GM12878 (cell line): ENCODE measurements around the gene MICA. TPM values are rescaled to one million over a fixed set of nuclear protein-coding genes. Genes with fewer than 3 reads are reported as not detected.

Experiments
- ATAC-seq: fragments of 200-7000 bp; cut with Tn5 transposase; 3 replicates; pipeline ENCODE4 v1.9.1; 2020; ENCODE audit warnings: mild to moderate bottlenecking, moderate library complexity
- BruUV-seq: library from RNA; stranded (reverse); fragments of 400-500 nt; replicated peaks from 2 replicates; lab custom pipeline; 2021; lab: Mats Ljungman, UMichigan
- CTCF ChIA-PET: fragments of 300-600 bp; sonication (Branson Sonifier 250); formaldehyde crosslinking; extraction: SDS; loops from one replicate; lab custom pipeline; 2021; ENCODE audit warnings: inconsistent platforms; lab: Yijun Ruan, JAX
- POLR2A ChIA-PET: fragments of 350-600 bp; formaldehyde crosslinking; extraction: SDS; loops from one replicate; lab custom pipeline; 2021; ENCODE audit warnings: inconsistent platforms; lab: Charles Lee
- RAD21 ChIA-PET: fragments of 300-600 bp; sonication (Branson Sonifier 250); formaldehyde crosslinking; loops from one replicate; lab custom pipeline; 2023; ENCODE audit warnings: antibody characterized with exemption; ENCODE audit not compliant: unreplicated experiment; lab: Charles Lee
- SMC1A ChIA-PET: fragments of 300-600 bp; sonication (Branson Sonifier 250); formaldehyde crosslinking; loops from one replicate; lab custom pipeline; 2023; ENCODE audit not compliant: unreplicated experiment, uncharacterized antibody; lab: Charles Lee
- DNase-seq: peaks from one replicate; pipeline ENCODE4 v3.0.0-alpha.2; 2011; ENCODE audit warnings: low read depth, low spot score
- FAIRE-seq: peaks from 3 replicates; lab custom pipeline; 2011; peaks lifted over from hg19 to GRCh38; lab: Jason Lieb, UNC
- H2AFZ ChIP-seq: 2 replicates; pipeline ENCODE4 v1.6.0; 2011; ENCODE audit warnings: low read depth, low read length, control low read depth; ENCODE audit not compliant: control insufficient read depth
- H3K27ac ChIP-seq: 2 replicates; pipeline ENCODE4 v1.5.1; 2011; ENCODE audit warnings: control low read depth; ENCODE audit not compliant: control insufficient read depth, insufficient read depth
- H3K27me3 ChIP-seq, 2 experiments: replicated peaks in 1 of 2; 2 replicates each; pipeline versions ENCODE4 v1.6.0 to v1.6.1; 2011; ENCODE audit warnings: low read length in 1 of 2; ENCODE audit not compliant: control insufficient read depth in 2 of 2, insufficient read depth in 2 of 2
- H3K36me3 ChIP-seq, 2 experiments: 2 replicates each; pipeline ENCODE4 v1.5.1; 2011; ENCODE audit warnings: low read length in 1 of 2; ENCODE audit not compliant: control insufficient read depth in 2 of 2, insufficient read depth in 2 of 2
- H3K4me1 ChIP-seq: 2 replicates; pipeline ENCODE4 v1.6.1; 2011; ENCODE audit warnings: mild to moderate bottlenecking, low read length, moderate library complexity, mixed read lengths; ENCODE audit not compliant: control insufficient read depth, insufficient read depth
- H3K4me2 ChIP-seq: 2 replicates; pipeline ENCODE4 v1.6.0; 2011; ENCODE audit warnings: control low read depth; ENCODE audit not compliant: control insufficient read depth, insufficient read depth
- H3K4me3 ChIP-seq: fragments of 200-600 bp; sonication (generic); 2 replicates; pipeline ENCODE4 v1.5.1; 2016
- H3K79me2 ChIP-seq: 2 replicates; pipeline ENCODE4 v1.6.0; 2011; ENCODE audit warnings: low read length; ENCODE audit not compliant: control insufficient read depth, insufficient read depth
- H3K9ac ChIP-seq: 2 replicates; pipeline ENCODE4 v1.8.0; 2011; ENCODE audit warnings: low read length, control low read depth, mixed read lengths; ENCODE audit not compliant: control insufficient read depth, insufficient read depth
- H3K9me3 ChIP-seq: replicated peaks from 3 replicates; pipeline ENCODE4 v1.5.1; 2011; ENCODE audit warnings: mild to moderate bottlenecking, low read length; ENCODE audit not compliant: control insufficient read depth, insufficient read depth
- H4K20me1 ChIP-seq: 2 replicates; pipeline ENCODE4 v1.6.0; 2011; ENCODE audit not compliant: control insufficient read depth, insufficient read depth
- EED ChIP-seq: sonication (generic); IDR thresholded peaks from 2 replicates; pipeline ENCODE4 v1.6.1; 2016; ENCODE audit warnings: antibody characterized with exemption, low read depth
- FOXK2 ChIP-seq: fragments of 450-650 bp; IDR thresholded peaks from 2 replicates; pipeline ENCODE4 v1.6.1; 2017; ENCODE audit warnings: mild to moderate bottlenecking, moderate library complexity
- IKZF1 ChIP-seq: fragments of 450-650 bp; conservative IDR thresholded peaks from 2 replicates; pipeline ENCODE4 v1.6.1; 2017; ENCODE audit warnings: antibody characterized with exemption, mild to moderate bottlenecking
- IRF4 ChIP-seq: IDR thresholded peaks from 2 replicates; pipeline ENCODE4 v1.6.1; 2011; ENCODE audit warnings: low read depth, low read length
- MEF2A ChIP-seq: IDR thresholded peaks from 2 replicates; pipeline ENCODE4 v1.6.1; 2011; ENCODE audit warnings: low read depth, mild to moderate bottlenecking, low read length, moderate library complexity; ENCODE audit not compliant: insufficient read depth
- NFXL1 ChIP-seq: fragments of 450-650 bp; IDR thresholded peaks from 2 replicates; pipeline ENCODE4 v1.6.1; 2017; ENCODE audit warnings: antibody characterized with exemption, mild to moderate bottlenecking, borderline replicate concordance
- NFYA ChIP-seq: IDR thresholded peaks from 2 replicates; pipeline ENCODE4 v1.6.1; 2011; ENCODE audit warnings: low read depth, mild to moderate bottlenecking, low read length, improper control_type of control experiment, borderline replicate concordance
- NR2F1 ChIP-seq: fragments of 450-650 bp; conservative IDR thresholded peaks from 2 replicates; pipeline ENCODE4 v1.6.1; 2017; ENCODE audit warnings: mild to moderate bottlenecking
- POLR2AphosphoS5 ChIP-seq: IDR thresholded peaks from 2 replicates; pipeline ENCODE4 v1.6.1; 2011; ENCODE audit warnings: mild to moderate bottlenecking, low read length, inconsistent platforms
- RAD51 ChIP-seq: fragments of 450-650 bp; IDR thresholded peaks from 2 replicates; pipeline ENCODE4 v1.6.1; 2016; ENCODE audit warnings: moderate library complexity, mild to moderate bottlenecking, inconsistent platforms
- SMARCA5 ChIP-seq: fragments of 450-650 bp; IDR thresholded peaks from 2 replicates; pipeline ENCODE4 v1.6.1; 2017; ENCODE audit warnings: mild to moderate bottlenecking
- ZNF622 ChIP-seq: fragments of 450-650 bp; IDR thresholded peaks from 2 replicates; pipeline ENCODE4 v1.6.1; 2017; ENCODE audit warnings: mild to moderate bottlenecking, inconsistent platforms
- ZZZ3 ChIP-seq: IDR thresholded peaks from 2 replicates; pipeline ENCODE4 v1.6.1; 2011; ENCODE audit warnings: low read depth; ENCODE audit not compliant: control insufficient read depth, insufficient read length
- in situ Hi-C: fragments of 300-500 bp; cut with MboI; formaldehyde crosslinking; loops from 9 replicates; pipeline ENCODE4 v1.14.3; 2018; ENCODE audit warnings: mixed read lengths
- intact Hi-C: fragments of 100-400 bp; cut with micrococcal nuclease; formaldehyde crosslinking; loops from one replicate; pipeline ENCODE4 v1.14.2; 2022; ENCODE audit not compliant: unreplicated experiment
- polyA plus RNA-seq, 11 experiments: library from polyadenylated mRNA; depleted of rRNA in 4 of 11; unstranded in 6 of 11; stranded (reverse) in 5 of 11; fragments of >200 nt; fragmentation: Nextera tagmentation in 4 of 11; fragmentation: Illumina TruSeq in 1 of 11; extraction: Ambion mirVana in 4 of 11; extraction: Trizol in 1 of 11; gene quantifications; 1 replicate in 1 of 11; 2 replicates in 10 of 11; pipeline versions ENCODE4 v1.2.1 to v1.2.3, GENCODE V29; 2011 to 2016; ENCODE audit warnings: inconsistent platforms in 2 of 11, missing spikeins in 2 of 11, low read depth in 1 of 11
- total RNA-seq, 4 experiments: library from RNA; depleted of rRNA in 3 of 4; stranded (reverse); fragments of >200 nt in 3 of 4; fragmentation: Illumina TruSeq in 1 of 4; extraction: Trizol in 1 of 4; gene quantifications; 2 replicates each; pipeline versions ENCODE4 v1.2.1 to v1.2.3, GENCODE V29; 2013 to 2021
- TF ChIP-seq, protein P1 (sequence below): fragments of 450-650 bp; conservative IDR thresholded peaks from 2 replicates; pipeline ENCODE4 v1.6.1; 2017; ENCODE audit warnings: mild to moderate bottlenecking, moderate library complexity
- TF ChIP-seq, protein P2 (sequence below): IDR thresholded peaks from 2 replicates; pipeline ENCODE4 v1.6.1; 2011; ENCODE audit warnings: borderline replicate concordance, low read depth, mild to moderate bottlenecking, moderate library complexity, mixed read lengths, low read length; ENCODE audit not compliant: insufficient read depth; ENCODE audit errors: extremely low read length
- TF ChIP-seq, protein P3 (sequence below): fragments of 450-650 bp; IDR thresholded peaks from 2 replicates; pipeline ENCODE4 v1.6.1; 2017; ENCODE audit warnings: mild to moderate bottlenecking, low read depth, inconsistent platforms; ENCODE audit not compliant: poor library complexity, severe bottlenecking

MICA gene
- total and polyA plus RNA-seq, 10 of the 15 experiments (the other 5 are each of a cell fraction or from before 2014, with no cell fraction given): 3.6 to 10.5 (median 6.9) TPM

DNA sequence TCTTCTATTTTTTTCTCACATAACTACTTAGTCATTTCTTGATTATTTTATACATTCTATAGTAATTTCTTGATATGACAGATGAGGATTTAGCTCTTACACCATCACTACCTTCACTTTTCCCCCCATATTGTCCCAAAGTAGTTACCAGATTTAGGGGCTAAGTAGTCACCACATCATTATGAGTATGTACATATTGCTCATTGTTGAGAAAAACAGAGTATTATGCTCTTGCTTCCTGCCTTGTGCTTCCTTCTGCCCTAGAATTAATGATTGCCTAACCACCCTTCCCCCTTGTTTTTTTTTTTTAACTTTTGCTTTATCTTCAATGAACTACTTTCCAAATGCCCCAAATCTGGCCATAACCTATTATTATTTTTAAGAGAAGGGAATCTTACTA lies 39.6 kb upstream of the MICA start:
- in situ Hi-C loops: no loop called here
- TF ChIP-seq, protein P1, sequence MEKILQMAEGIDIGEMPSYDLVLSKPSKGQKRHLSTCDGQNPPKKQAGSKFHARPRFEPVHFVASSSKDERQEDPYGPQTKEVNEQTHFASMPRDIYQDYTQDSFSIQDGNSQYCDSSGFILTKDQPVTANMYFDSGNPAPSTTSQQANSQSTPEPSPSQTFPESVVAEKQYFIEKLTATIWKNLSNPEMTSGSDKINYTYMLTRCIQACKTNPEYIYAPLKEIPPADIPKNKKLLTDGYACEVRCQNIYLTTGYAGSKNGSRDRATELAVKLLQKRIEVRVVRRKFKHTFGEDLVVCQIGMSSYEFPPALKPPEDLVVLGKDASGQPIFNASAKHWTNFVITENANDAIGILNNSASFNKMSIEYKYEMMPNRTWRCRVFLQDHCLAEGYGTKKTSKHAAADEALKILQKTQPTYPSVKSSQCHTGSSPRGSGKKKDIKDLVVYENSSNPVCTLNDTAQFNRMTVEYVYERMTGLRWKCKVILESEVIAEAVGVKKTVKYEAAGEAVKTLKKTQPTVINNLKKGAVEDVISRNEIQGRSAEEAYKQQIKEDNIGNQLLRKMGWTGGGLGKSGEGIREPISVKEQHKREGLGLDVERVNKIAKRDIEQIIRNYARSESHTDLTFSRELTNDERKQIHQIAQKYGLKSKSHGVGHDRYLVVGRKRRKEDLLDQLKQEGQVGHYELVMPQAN: no peak
- no peak for TF ChIP-seq SMARCA5
- no peak for TF ChIP-seq IRF4
- no peak for TF ChIP-seq ZNF622
- no peak for TF ChIP-seq NR2F1
- TF ChIP-seq EED: no peak
- no peak for TF ChIP-seq NFXL1
- TF ChIP-seq IKZF1: no peak
- TF ChIP-seq RAD51: no peak
- no peak for TF ChIP-seq MEF2A
- TF ChIP-seq NFYA: no peak
- TF ChIP-seq, protein P2, sequence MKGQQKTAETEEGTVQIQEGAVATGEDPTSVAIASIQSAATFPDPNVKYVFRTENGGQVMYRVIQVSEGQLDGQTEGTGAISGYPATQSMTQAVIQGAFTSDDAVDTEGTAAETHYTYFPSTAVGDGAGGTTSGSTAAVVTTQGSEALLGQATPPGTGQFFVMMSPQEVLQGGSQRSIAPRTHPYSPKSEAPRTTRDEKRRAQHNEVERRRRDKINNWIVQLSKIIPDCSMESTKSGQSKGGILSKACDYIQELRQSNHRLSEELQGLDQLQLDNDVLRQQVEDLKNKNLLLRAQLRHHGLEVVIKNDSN: no peak
- TF ChIP-seq, protein P3, sequence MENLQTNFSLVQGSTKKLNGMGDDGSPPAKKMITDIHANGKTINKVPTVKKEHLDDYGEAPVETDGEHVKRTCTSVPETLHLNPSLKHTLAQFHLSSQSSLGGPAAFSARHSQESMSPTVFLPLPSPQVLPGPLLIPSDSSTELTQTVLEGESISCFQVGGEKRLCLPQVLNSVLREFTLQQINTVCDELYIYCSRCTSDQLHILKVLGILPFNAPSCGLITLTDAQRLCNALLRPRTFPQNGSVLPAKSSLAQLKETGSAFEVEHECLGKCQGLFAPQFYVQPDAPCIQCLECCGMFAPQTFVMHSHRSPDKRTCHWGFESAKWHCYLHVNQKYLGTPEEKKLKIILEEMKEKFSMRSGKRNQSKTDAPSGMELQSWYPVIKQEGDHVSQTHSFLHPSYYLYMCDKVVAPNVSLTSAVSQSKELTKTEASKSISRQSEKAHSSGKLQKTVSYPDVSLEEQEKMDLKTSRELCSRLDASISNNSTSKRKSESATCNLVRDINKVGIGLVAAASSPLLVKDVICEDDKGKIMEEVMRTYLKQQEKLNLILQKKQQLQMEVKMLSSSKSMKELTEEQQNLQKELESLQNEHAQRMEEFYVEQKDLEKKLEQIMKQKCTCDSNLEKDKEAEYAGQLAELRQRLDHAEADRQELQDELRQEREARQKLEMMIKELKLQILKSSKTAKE: no peak
- TF ChIP-seq ZZZ3: no peak
- no peak for TF ChIP-seq FOXK2
- TF ChIP-seq POLR2AphosphoS5: no peak
- Histone ChIP-seq H3K4me2 (no peak overlapping the region), H3K9ac (no peak overlapping the region), H3K4me1 (peaks cover 6% of the 10 kb centered on the region), H4K20me1 (no peaks in the 10 kb centered on the region), H3K36me3 (no peaks in the 10 kb centered on the region), H3K27ac (no peak overlapping the region), H3K27me3 (no peaks in the 10 kb centered on the region; a peak in 1 of 4 replicates), H3K9me3 (no peaks in the 10 kb centered on the region; the same call in 1 of the 3 replicates), H2AFZ (no peak overlapping the region), H3K79me2 (no peaks in the 10 kb centered on the region), H3K4me3 (no peak overlapping the region)
- POLR2A ChIA-PET: interaction anchor here (1.1 kb wide), 1 partner anchor 164 kb away, joined by 3 read pairs; no protein-coding TSS in a partner anchor
- intact Hi-C loops: no loop called here
- RAD21 ChIA-PET: interaction anchor here (6.9 kb wide), 1 partner anchor 168 kb away, joined by 84 read pairs; no protein-coding TSS in a partner anchor
- DNase-seq (no peak), ATAC-seq (no peak), FAIRE-seq (no peak)
- SMC1A ChIA-PET: interaction anchor here (1.0 to 4.2 kb wide), 3 partner anchors 19 to 225 kb away, joined by 3 to 22 read pairs (median 8); partner anchors contain the start of gene PSORS1C2
- BruUV-seq: no TSS peak
- CTCF ChIA-PET: interaction anchor here (1.2 to 3.7 kb wide), 2 partner anchors 16 to 167 kb away, joined by 3 to 26 read pairs; no protein-coding TSS in a partner anchor
